Subcutaneous abdominal adipose tissue (tissue), 5 donors: ENCODE measurements around the gene POLR2H.
A peak's percentile ranks its signal among the peaks of the same experiment; 100 is the strongest.

Experiments
- H3K27ac ChIP-seq: one replicate; pipeline ENCODE4 v1.7.0; 2013; ENCODE audit warnings: low read depth, mild to moderate bottlenecking, inconsistent platforms, low read length, moderate library complexity
- H3K27me3 ChIP-seq, 5 donors: one replicate each; pipeline ENCODE4 v1.7.0; 2013; ENCODE audit warnings: low read length in 5 of 5, inconsistent platforms in 1 of 5; ENCODE audit not compliant: control insufficient read depth in 5 of 5, insufficient read depth in 4 of 5
- H3K36me3 ChIP-seq, 5 donors: one replicate each; pipeline ENCODE4 v1.7.0; 2013; ENCODE audit warnings: low read length in 5 of 5; ENCODE audit not compliant: control insufficient read depth in 5 of 5, insufficient read depth in 5 of 5
- H3K4me1 ChIP-seq, 5 donors: one replicate each; pipeline ENCODE4 v1.7.0; 2013; ENCODE audit warnings: low read length in 5 of 5, mild to moderate bottlenecking in 3 of 5, moderate library complexity in 1 of 5; ENCODE audit not compliant: control insufficient read depth in 5 of 5, insufficient read depth in 5 of 5
- H3K4me3 ChIP-seq, 5 donors: one replicate each; pipeline ENCODE4 v1.7.0; 2013; ENCODE audit warnings: low read length in 5 of 5, low read depth in 1 of 5
- H3K9ac ChIP-seq, 5 donors: one replicate each; pipeline ENCODE4 v1.7.0; 2013; ENCODE audit warnings: low read length in 5 of 5, mild to moderate bottlenecking in 4 of 5, moderate library complexity in 3 of 5
- H3K9me3 ChIP-seq, 5 donors: one replicate each; pipeline ENCODE4 v1.7.0; 2013; ENCODE audit warnings: low read length in 5 of 5; ENCODE audit not compliant: control insufficient read depth in 5 of 5
- donor health status: healthy.
- donor health status: healthy.
- donor health status: healthy.
- donor health status: healthy.
- donor health status: healthy.

POLR2H gene

DNA sequence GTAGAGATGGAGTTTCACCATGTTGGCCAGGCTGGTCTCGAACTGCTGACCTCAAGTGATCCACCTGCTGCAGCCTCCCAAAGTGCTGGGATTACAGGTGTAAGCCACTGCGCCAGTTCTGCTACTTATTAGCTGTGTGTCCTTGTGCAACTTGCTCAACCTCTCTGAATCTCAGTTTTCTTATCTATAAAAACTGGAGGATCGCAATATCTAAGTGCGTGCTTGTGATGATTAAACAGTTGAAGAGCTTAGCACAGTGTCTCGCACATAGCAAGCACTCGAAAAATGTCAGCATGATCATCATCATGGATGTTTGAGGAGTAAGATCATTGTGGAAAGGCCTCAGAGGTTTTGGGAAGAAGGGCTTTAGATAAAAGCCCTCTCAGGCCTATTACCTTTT, 10.9 kb upstream of the POLR2H start:
- Histone ChIP-seq H3K27me3 (no peaks in the 10 kb centered on the region), H3K9me3 (no peaks in the 10 kb centered on the region), H3K36me3 (peaks cover 0 to 16% (median 9%) of the 10 kb centered on the region in 5 donors), H3K4me1 (peaks cover 0 to 31% (median 16%) of the 10 kb centered on the region in 5 donors), H3K9ac (no peak overlapping the region), H3K27ac (no peak overlapping the region), H3K4me3 (no peak overlapping the region)

DNA sequence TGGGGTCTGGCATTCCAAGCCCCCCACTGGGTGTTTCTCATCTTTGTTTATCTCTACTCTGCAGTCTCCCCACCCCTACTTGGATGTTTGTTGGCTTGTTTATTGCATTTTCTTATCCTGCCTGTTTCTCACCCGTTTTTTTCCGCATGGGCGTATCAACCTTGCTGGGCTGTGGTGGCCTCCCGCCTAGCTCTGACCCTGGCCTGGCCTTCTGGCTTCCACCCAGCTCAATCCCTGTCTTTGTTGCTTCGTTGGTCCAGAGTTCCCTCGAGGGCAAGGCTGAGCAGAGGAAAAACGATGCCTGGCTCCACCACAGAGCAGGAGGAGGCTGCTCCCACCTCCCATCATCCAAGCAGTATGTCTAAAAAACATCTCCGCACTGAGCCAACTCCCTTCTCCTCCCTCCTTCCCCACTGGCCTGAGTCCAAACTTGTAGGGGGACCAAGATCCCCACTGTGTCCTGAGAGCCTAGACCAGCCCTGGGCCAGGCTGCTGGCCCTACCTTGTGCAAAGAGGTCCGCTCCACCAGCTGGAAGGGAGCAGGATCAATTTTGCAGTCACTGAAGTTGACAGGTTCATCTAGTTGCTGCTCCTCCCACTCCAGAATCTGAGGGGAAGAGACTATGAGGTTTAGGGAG, 9.9 kb upstream of the POLR2H start:
- peaks cover 0 to 27% (median 16%) of the 10 kb centered on the region in 5 donors for H3K4me1 ChIP-seq
- no peak overlapping the region for H3K27ac ChIP-seq
- H3K9ac ChIP-seq: peak overlapping the region in 1 of 5 donors; percentile 20
- H3K36me3 ChIP-seq: peaks cover 0 to 14% (median 8%) of the 10 kb centered on the region in 5 donors
- H3K27me3 ChIP-seq: no peaks in the 10 kb centered on the region
- no peaks in the 10 kb centered on the region for H3K9me3 ChIP-seq
- no peak overlapping the region for H3K4me3 ChIP-seq

DNA sequence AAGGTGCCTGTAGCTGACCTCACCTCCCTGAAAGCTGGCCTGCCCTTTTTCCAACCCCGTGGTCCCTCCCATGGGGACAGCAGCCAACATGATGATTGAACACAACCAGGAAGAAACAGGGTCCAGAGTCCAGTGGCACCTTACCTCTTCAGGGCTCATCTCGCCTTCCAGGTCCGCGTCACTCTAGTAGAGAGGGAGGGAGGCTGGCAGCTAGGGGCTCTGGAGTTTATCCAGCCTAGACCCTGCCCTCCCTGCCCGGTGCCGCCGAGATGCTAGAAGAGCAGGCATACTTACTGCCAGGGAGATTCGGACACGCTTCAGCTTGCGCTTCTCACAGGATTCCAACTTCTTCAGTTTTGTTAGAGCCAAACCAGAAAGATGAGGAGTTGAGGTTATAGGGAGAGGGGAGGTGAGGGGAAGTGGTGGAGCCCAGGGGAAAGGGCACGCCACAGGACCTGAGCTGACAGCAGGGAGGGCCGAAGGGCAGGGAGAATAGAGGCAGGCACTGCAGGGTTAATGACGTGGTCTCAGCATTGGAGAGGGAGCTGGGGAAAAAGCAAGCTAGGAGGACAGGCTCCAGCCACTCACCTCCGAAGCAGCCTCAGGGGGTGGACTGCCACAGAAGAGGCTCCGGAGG, 9.2 kb upstream of the POLR2H start:
- Histone ChIP-seq H3K4me1 (peaks cover 0 to 26% (median 15%) of the 10 kb centered on the region in 5 donors), H3K36me3 (peaks cover 0 to 12% (median 8%) of the 10 kb centered on the region in 5 donors), H3K4me3 (no peak overlapping the region), H3K27me3 (no peaks in the 10 kb centered on the region), H3K9me3 (no peaks in the 10 kb centered on the region), H3K27ac (no peak overlapping the region), H3K9ac (peak overlapping the region in 1 of 5 donors; percentile 20)

DNA sequence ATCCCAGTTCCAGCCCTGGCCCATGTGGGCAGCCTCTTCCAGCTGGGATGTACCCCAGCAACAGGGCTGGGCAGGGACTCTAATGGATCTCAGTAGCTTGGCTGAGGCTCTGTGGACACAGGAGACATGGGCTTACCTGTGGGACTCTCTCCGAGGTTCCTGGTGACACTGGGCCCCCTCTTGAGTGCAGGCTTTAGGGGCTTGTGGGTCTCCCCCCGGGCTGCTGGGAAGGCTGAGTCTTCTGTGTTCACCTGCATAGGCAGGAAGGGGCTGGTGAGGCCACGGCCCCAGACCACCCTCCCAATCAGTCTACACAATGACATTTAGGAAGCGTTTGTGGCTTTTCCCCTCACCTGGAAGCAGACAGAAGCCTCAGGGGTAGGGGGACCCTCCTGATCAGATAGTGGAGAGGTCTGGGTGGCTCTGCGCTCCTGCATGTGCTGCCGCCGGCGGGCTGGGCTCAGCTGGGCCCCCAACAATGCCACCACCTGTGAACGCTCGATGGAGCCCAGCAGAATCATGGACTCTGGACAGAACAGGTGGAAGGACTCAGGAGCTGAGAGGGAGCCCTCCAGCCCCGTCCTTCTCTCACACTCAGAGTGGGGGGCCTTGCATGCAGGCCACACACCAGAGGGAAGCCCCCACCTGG, 8.5 kb upstream of the POLR2H start:
- H3K9ac ChIP-seq: no peak overlapping the region
- peaks cover 0 to 19% (median 10%) of the 10 kb centered on the region in 5 donors for H3K4me1 ChIP-seq
- peaks cover 0 to 17% (median 10%) of the 10 kb centered on the region in 5 donors for H3K36me3 ChIP-seq
- no peaks in the 10 kb centered on the region for H3K27me3 ChIP-seq
- no peaks in the 10 kb centered on the region for H3K9me3 ChIP-seq
- no peak overlapping the region for H3K4me3 ChIP-seq
- no peak overlapping the region for H3K27ac ChIP-seq

DNA sequence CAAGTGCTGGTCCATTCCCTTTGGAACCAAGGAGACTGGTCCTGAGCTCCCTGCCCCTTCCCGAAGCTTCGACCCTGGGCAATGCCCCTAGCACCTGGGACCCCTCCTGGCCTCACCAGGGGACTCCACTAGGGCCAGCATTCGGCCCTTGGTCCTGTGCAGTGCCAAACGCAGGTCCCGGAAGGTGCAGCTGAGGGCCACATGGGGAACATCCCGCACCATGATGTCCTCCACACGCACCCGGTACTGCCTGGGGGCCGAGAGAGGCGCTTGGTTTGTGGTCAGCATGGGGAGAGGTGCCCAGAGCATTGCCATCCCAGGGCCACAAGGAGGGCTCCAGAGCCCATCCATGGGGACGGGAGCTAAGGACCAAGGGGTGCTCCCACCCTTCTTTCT, 8.0 kb upstream of the POLR2H start:
- Histone ChIP-seq H3K9ac (no peak overlapping the region), H3K27ac (no peak overlapping the region), H3K4me1 (peaks cover 0 to 13% (median 4%) of the 10 kb centered on the region in 5 donors), H3K4me3 (no peak overlapping the region), H3K27me3 (no peaks in the 10 kb centered on the region), H3K36me3 (peaks cover 0 to 17% (median 15%) of the 10 kb centered on the region in 5 donors), H3K9me3 (no peaks in the 10 kb centered on the region)

DNA sequence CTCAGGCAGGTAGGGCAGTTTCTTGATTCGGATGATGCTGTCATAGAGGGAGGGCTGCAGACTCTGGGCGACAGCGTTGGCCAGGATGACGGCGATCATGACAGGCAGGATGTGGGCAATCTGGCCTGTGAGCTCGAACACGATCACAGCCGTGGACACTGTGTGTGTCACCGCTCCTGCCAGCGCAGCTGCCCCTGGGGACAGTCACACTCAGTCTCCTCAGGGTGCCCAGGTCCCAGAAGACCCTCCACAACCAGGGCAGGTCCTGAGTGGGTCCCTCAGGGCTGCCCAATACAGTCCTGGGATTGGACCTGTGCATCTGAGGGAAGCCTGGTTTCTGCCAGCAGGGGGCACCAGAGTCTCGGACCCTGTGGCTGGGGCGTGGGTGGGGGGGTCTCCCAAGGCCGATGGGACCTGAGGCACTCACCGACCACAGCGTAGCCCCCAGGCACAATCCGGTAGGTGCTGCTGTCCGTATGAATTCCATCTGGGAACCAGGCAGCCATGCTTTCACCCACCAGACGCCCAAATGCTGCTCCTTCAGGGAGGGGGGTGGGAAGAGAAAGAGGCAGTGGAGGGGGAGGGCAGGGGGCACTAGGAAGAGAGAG, 7.3 kb upstream of the POLR2H start:
- H3K27ac ChIP-seq: no peak overlapping the region
- H3K9me3 ChIP-seq: no peaks in the 10 kb centered on the region
- H3K9ac ChIP-seq: no peak overlapping the region
- H3K36me3 ChIP-seq: peaks cover 0 to 17% (median 15%) of the 10 kb centered on the region in 5 donors
- no peaks in the 10 kb centered on the region for H3K27me3 ChIP-seq
- peaks cover 0 to 7% (median 0%) of the 10 kb centered on the region in 5 donors for H3K4me1 ChIP-seq
- H3K4me3 ChIP-seq: no peak overlapping the region

DNA sequence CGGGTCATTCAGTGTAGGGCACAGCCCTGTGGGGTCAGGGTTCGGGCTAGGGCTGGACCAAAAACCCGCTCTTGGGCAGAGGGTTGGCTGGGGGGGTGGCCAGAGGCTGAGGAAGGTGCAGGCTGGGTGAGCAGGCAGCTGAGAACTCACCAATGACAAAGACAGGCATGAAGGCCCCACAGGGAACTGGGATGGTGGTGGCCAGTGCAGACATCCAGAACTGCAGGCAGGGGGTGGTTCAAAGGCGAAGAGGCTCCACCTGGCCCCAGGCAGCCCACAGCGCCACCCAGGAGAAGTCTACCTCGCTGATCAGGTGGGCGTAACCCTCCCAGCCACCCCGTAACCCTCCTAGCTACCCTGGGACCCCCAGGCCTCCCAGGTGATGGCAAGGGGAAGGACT, 6.8 kb upstream of the POLR2H start:
- Histone ChIP-seq H3K27ac (no peak overlapping the region), H3K9me3 (no peaks in the 10 kb centered on the region), H3K9ac (no peak overlapping the region), H3K27me3 (no peaks in the 10 kb centered on the region), H3K4me3 (no peak overlapping the region), H3K4me1 (peaks cover 0 to 2% (median 0%) of the 10 kb centered on the region in 5 donors), H3K36me3 (peaks cover 0 to 17% (median 15%) of the 10 kb centered on the region in 5 donors)

DNA sequence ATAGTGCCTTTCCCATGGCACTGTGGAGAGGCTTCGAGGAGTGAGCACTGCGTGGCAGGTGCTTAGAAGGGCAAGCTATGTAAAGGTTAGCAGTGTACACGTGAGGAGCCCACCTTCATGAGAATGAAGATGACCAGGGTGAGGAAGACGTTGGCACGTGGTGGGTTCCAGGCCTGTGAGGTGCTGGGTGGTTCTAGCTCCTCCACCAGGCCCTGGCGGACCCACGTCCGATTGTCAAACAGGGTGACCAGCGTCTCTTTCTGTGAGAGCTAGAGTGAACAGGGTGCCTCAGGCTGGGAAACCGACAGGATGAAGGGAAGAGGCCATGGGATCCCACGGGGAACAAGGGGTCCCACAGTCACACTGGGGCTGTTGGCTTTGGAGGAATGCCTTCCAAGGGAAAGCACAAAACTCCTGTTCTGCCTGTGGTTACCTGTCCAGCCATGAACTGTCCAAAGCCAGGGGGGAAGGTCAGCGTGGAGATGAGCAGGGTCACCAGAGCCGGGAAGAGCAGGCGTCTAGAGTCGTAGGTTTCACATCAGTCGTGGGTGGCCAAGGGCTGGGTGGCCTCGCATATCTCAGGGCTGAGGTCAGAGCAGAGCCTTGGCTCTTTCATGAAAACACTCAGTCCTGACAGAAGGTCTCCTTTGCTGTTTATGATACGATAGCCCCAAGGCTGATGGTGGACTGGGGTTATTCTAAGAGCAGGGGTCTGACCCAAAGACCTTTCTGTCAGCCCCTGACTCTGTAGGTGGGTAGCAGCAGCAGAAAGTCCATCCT, 6.1 kb upstream of the POLR2H start:
- Histone ChIP-seq H3K36me3 (peaks cover 0 to 17% (median 15%) of the 10 kb centered on the region in 5 donors), H3K9me3 (no peaks in the 10 kb centered on the region)

DNA sequence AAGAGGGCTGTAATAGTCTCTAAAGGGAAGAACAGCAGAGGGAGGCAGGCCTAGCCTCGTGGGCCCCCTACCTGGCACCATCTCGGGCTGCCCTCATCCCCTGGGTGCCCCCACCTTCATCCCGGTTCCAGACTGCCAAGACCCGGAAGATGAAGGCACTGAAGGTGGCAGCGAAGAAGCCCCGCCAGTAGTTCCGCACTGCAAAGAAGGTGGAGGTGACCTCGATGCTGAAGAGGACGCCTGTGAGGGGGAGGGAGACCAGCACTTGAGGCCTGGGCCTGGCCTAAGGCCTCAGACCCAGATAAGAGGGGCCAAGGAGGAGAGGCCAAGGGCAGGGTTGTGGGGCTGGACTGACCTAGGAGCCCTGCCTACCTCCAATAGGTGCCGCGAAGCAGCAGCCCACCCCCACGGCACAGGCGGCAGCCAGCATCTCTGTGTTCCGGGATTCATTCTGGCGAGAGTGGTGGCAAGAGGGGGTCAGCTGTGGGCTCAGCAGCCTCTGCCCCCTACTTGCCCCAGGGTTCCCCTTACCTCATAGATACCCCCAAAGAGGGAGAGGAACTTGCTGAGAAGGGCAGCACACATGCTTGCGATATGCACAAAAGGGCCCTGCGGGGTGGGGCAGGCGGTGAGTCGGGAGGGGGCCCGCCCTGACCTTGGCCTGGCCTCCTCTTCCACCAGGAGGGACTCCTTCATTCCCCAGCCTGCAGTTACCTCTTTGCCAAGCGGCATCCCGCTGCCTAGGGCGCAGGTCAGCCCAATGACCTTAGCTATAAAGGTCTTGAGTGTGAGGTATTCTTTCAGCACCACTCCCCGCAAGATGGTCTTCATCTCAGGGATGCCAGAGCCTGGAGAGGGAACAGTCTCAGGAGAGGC, 4.0 kb upstream of the POLR2H start:
- Histone ChIP-seq H3K4me1 (peaks cover 4 to 23% (median 18%) of the 10 kb centered on the region in 5 donors), H3K27ac (no peak overlapping the region), H3K27me3 (no peaks in the 10 kb centered on the region), H3K9me3 (no peaks in the 10 kb centered on the region), H3K9ac (no peak overlapping the region), H3K36me3 (peaks cover 0 to 17% (median 15%) of the 10 kb centered on the region in 5 donors), H3K4me3 (no peak overlapping the region)

More for the DNA sequence above, 6.1 kb upstream of the POLR2H start:
- H3K9ac ChIP-seq: peak overlapping the region in 1 of 5 donors; percentile 35
- no peaks in the 10 kb centered on the region for H3K27me3 ChIP-seq
- no peak overlapping the region for H3K27ac ChIP-seq
- no peak overlapping the region for H3K4me3 ChIP-seq
- peaks cover 0 to 6% (median under 1%) of the 10 kb centered on the region in 5 donors for H3K4me1 ChIP-seq
